ENCODE measurements around the gene CXXC5.
"Not testable (repeated sequence)": the region's sequence is repeated elsewhere in the genome, so short reads cannot be mapped to it uniquely, and the experiment has no call there.

Gene CXXC5

DNA sequence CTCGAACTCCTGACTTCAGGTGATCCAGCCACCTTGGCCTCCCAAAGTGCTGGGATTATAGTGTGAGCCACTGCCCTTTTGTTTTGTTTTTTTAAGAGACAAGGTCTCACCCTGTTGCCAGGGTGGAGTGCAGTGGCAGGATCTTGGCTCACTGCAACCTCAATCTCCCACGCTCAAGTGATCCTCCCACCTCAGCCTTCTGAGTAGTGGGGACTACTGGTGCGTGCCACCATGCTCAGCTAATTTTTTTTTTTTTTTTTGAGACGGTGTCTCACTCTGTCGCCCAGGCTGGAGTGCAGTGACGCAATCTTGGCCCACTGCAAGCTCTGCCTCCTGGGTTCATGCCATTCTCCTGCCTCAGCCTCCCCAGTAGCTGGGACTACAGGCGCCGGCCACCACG, 79.5 kb downstream of the CXXC5 start:
- H3K27me3 ChIP-seq (ENCODE audit: control insufficient read depth, insufficient read depth, low read length); H3K9me3 ChIP-seq (ENCODE audit: control insufficient read depth, insufficient read depth, low read length); H3K9ac ChIP-seq (ENCODE audit: low read depth, low read length); H3K4me1 ChIP-seq (ENCODE audit: control insufficient read depth, insufficient read depth, low read length); H3K36me3 ChIP-seq (ENCODE audit: control insufficient read depth, insufficient read depth, low read length); H3K4me3 ChIP-seq (ENCODE audit: low read depth, low read length): not testable (repeated sequence)

GRCh38 chr5:139731281-139731680, 83.1 kb downstream of the CXXC5 start:
- Histone ChIP-seq H3K9me3 (ENCODE audit: control insufficient read depth, insufficient read depth, low read length) (no peaks in the 10 kb centered on the region), H3K27me3 (ENCODE audit: control insufficient read depth, insufficient read depth, low read length) (no peaks in the 10 kb centered on the region), H3K4me1 (ENCODE audit: control insufficient read depth, insufficient read depth, low read length) (no peaks in the 10 kb centered on the region), H3K9ac (ENCODE audit: low read depth, low read length) (no peak overlapping the region), H3K36me3 (ENCODE audit: control insufficient read depth, insufficient read depth, low read length) (no peaks in the 10 kb centered on the region), H3K4me3 (ENCODE audit: low read depth, low read length) (no peak overlapping the region)

- Histone ChIP-seq H3K9ac (ENCODE audit: low read depth, low read length) (no peak overlapping the region), H3K36me3 (ENCODE audit: control insufficient read depth, insufficient read depth, low read length) (no peaks in the 10 kb centered on the region), H3K4me3 (ENCODE audit: low read depth, low read length) (no peak overlapping the region), H3K27me3 (ENCODE audit: control insufficient read depth, insufficient read depth, low read length) (no peaks in the 10 kb centered on the region), H3K9me3 (ENCODE audit: control insufficient read depth, insufficient read depth, low read length) (no peaks in the 10 kb centered on the region), H3K4me1 (ENCODE audit: control insufficient read depth, insufficient read depth, low read length) (no peaks in the 10 kb centered on the region)
These were observed 83.9 kb downstream of the CXXC5 start for GRCh38 chr5:139732019-139732418.

GRCh38 chr5:139733010-139733688, 85.0 kb downstream of the CXXC5 start:
- H3K9ac ChIP-seq (ENCODE audit: low read depth, low read length) = no peak overlapping the region
- no peaks in the 10 kb centered on the region for H3K36me3 ChIP-seq (ENCODE audit: control insufficient read depth, insufficient read depth, low read length)
- no peak overlapping the region for H3K4me3 ChIP-seq (ENCODE audit: low read depth, low read length)
- no peaks in the 10 kb centered on the region for H3K4me1 ChIP-seq (ENCODE audit: control insufficient read depth, insufficient read depth, low read length)
- H3K27me3 ChIP-seq (ENCODE audit: control insufficient read depth, insufficient read depth, low read length) = no peaks in the 10 kb centered on the region
- no peaks in the 10 kb centered on the region for H3K9me3 ChIP-seq (ENCODE audit: control insufficient read depth, insufficient read depth, low read length)
